Neural progenitor cell (in vitro differentiated cells): ENCODE data around the gene CMYA5.

Source experiments
- CTCF ChIP-seq: fragments of 200-600 bp; sonication (generic); IDR thresholded peaks from 2 replicates; pipeline ENCODE4 v1.5.1; 2017; ENCODE audit warnings: antibody characterized with exemption, mild to moderate bottlenecking
- EZH2 ChIP-seq: fragments of 200-600 bp; sonication (generic); IDR thresholded peaks from 2 replicates; pipeline ENCODE4 v1.6.1; 2017; ENCODE audit warnings: antibody characterized with exemption, mild to moderate bottlenecking, moderate library complexity

DNA sequence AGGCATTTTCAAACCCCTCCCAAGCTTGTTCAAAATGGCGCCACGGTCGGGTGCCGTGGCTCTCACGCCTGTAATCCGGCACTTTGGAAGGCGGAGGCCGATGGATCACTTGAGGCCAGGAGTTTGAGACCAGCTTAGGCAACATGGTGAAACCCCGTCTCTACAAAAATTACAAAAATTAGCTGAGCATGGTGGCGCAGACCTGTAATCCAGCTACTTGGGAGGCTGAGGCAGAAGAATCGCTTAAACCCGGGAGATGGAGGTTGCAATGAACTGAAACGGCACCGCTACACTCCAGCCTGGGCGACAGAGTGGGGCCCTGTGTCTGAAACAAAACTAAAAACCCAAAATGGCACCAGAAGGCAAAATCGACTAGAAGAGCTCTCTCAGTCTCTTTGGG is 159.4 kb downstream of the CMYA5 start:
- TF ChIP-seq CTCF (no peak), EZH2 (no peak)
